ENCODE results near the gene COBL.
A peak's percentile ranks its signal among the peaks of the same experiment; 100 is the strongest.

COBL gene

GRCh38 chr7:51138123-51139085 is 178.2 kb downstream of the COBL start:
- DNase-seq (ENCODE audit: low read depth), result no peak
- TF ChIP-seq, protein P1, sequence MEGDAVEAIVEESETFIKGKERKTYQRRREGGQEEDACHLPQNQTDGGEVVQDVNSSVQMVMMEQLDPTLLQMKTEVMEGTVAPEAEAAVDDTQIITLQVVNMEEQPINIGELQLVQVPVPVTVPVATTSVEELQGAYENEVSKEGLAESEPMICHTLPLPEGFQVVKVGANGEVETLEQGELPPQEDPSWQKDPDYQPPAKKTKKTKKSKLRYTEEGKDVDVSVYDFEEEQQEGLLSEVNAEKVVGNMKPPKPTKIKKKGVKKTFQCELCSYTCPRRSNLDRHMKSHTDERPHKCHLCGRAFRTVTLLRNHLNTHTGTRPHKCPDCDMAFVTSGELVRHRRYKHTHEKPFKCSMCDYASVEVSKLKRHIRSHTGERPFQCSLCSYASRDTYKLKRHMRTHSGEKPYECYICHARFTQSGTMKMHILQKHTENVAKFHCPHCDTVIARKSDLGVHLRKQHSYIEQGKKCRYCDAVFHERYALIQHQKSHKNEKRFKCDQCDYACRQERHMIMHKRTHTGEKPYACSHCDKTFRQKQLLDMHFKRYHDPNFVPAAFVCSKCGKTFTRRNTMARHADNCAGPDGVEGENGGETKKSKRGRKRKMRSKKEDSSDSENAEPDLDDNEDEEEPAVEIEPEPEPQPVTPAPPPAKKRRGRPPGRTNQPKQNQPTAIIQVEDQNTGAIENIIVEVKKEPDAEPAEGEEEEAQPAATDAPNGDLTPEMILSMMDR (IDR thresholded peaks at IDR 0.05; ENCODE audit: low read length, missing control alignments), result no peak
- no peak overlapping the region for H3K4me3 ChIP-seq (replicated peaks; ENCODE audit: low read depth, low read length)

GRCh38 chr7:51135576-51135975 is 181.0 kb downstream of the COBL start:
- DNase-seq (ENCODE audit: low read depth), result no peak
- H3K4me3 ChIP-seq (replicated peaks; ENCODE audit: low read depth, low read length), result no peak overlapping the region
- TF ChIP-seq, protein P1 (IDR thresholded peaks at IDR 0.05; ENCODE audit: low read length, missing control alignments), result no peak

- TF ChIP-seq, protein P1 (IDR thresholded peaks at IDR 0.05; ENCODE audit: low read length, missing control alignments), result no peak
- no peak overlapping the region for H3K4me3 ChIP-seq (replicated peaks; ENCODE audit: low read depth, low read length)
- peak; percentile 28 for DNase-seq (ENCODE audit: low read depth)
Observed at GRCh38 chr7:51134013-51134441, 182.6 kb downstream of the COBL start.

DNA sequence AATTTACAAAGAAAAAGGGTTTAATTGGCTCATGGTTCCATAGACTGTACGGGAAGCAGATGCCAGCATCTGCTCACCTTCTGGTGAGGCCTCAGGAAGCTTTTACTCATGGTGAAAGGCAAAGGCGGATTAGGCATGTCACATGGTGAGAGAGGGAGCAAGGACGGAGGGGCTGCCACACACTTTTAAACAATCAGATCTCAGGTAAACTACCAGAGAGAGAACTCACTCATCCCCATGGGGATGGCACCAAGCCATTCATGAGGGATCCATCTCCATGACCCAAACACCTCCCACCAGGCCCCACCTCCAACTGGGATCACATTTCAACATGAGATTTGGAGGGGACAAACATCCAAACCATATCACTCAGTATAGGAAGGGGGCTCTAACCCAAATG is 183.9 kb downstream of the COBL start:
- no peak overlapping the region for H3K4me3 ChIP-seq (replicated peaks; ENCODE audit: low read depth, low read length)
- TF ChIP-seq, protein P1 (IDR thresholded peaks at IDR 0.05; ENCODE audit: low read length, missing control alignments), result no peak

DNA sequence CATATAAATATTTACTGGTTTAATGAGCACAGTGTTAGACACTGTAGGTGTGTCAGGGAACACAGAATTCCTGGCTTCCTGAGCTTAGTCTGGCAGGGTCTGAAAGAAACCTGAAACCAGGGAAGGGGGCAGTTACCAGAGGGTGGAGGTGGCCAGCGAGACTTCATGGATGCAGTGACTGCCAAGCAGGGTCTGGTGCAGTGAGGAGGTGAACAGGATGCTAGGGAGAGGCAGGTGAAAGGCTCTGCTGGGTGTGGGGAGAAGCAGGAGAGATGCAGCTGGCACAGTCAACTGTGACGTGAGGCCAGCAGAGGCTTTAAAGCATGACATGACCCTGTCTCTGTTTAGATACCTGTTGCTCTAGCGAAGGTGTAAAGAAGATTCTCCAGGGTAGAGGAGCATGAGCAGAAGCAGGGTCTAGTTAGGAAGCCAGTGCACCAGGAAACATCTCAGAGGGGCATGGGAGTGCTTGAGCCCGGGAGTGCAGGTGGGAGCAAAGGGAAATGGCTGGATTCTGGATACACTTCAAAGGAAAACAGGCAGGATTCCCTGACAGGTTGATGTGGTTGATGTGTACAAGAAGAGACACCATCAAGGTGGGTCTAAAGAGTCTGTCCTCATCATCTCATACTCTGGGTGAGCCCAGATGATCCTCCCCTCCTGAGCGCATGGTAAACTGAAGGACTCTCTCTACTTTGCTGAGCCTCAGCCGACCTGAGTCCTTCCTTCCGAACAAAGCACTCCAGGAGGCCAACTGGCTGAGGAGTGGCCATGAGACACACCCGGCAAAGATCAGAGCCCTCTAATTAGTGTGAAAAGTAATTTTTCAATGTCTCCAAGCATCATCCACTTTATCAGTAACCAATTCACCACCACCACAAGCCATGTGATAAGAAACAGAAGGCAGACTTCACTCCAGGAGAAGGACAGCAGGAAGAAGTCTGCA is 186.8 kb downstream of the COBL start:
- no peak for DNase-seq (ENCODE audit: low read depth)
- H3K4me3 ChIP-seq (replicated peaks; ENCODE audit: low read depth, low read length), result no peak overlapping the region
- TF ChIP-seq, protein P1 (IDR thresholded peaks at IDR 0.05; ENCODE audit: low read length, missing control alignments), result no peak

More for the DNA sequence above, 183.9 kb downstream of the COBL start:
- DNase-seq (ENCODE audit: low read depth), result no peak

DNA sequence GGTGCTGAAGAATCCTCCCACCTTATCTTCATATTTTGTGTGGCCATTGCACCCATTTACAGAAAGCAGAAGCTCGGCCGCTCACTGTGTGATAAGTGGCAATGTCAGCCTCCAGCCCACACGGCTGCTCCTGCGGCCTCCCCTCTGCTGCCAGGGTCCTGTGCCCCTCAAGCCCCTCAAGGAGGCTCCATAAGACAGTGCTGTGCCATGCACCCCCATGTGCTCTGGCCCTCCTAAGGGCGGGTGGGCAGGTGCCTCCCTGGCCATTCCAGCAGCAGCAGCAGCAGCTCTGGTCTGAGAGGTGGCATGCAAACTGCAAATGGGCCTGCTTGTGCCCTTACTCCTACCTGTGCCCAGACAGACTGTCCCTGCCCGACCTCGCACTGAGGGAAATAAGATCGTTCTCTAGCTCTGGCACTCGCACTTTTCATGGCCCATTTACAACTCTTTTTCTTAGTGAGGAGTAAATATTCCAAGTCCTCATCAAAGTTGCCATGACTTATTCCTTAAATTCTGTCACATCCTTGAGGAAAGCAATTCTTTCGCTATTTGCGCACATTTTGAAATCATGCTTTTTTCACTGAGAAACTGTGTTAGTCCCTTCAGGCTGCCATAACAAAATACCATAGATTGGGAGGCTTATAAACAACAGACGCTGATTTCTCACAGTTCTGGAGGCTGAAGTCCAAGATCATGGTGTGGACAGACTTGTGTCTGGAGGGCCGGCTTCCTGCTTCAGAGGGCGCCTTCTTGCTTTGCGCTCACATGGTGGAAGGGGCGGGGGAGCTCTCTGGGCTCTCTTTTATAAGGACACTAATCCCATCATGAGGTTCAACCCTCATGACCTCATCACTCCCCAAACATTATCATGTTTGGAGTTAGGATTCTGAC is 187.8 kb downstream of the COBL start:
- DNase-seq (ENCODE audit: low read depth), result no peak
- TF ChIP-seq, protein P1 (IDR thresholded peaks at IDR 0.05; ENCODE audit: low read length, missing control alignments), result no peak
- H3K4me3 ChIP-seq (replicated peaks; ENCODE audit: low read depth, low read length), result no peak overlapping the region

Data from fibroblast of pulmonary artery (primary cell).